Measurements from ENCODE around the gene CACNA1G. TPM values are rescaled to one million over a fixed set of nuclear protein-coding genes. Genes with fewer than 3 reads are reported as not detected.

The CACNA1G gene
- total and polyA plus RNA-seq, 9 of the 15 experiments (the other 6 are each of a cell fraction or from before 2014, with no cell fraction given) = 0.01 TPM; not detected in 8

GRCh38 chr17:50559674-50560184 is 786 bp upstream of the CACNA1G start (continued):
- no peak for TF ChIP-seq ZNF584 (CRISPR knock-in tag; IDR thresholded peaks at IDR 0.05; ENCODE audit: low read depth)
- no peak; the same call in 1 of the 2 replicates for TF ChIP-seq NR2C1 (IDR thresholded peaks at IDR 0.05)
- TF ChIP-seq NR2C1 (tag; IDR thresholded peaks at IDR 0.05) = no peak
- peak; percentile 41; the same call in 1 of the 2 replicates for TF ChIP-seq TFAP4 (CRISPR knock-in tag; IDR thresholded peaks at IDR 0.05; ENCODE audit: borderline replicate concordance)
- no peak for TF ChIP-seq RBM15 (IDR thresholded peaks at IDR 0.05; ENCODE audit: insufficient read depth, low read length)
- TF ChIP-seq ZNF699 (CRISPR knock-in tag; IDR thresholded peaks at IDR 0.05; ENCODE audit: insufficient replicate concordance) = no peak
- TF ChIP-seq ZNF143 (CRISPR knock-in tag; IDR thresholded peaks at IDR 0.05) = no peak
- TF ChIP-seq MGA (IDR thresholded peaks at IDR 0.05) = peak; percentile 78
- TF ChIP-seq ZBTB1 (CRISPR knock-in tag; IDR thresholded peaks at IDR 0.05; ENCODE audit: borderline replicate concordance, low read depth) = 0 out of 2 replicates have a peak, but pooled peaks have one; percentile 23
- TF ChIP-seq ZNF778 (CRISPR knock-in tag; IDR thresholded peaks at IDR 0.05) = no peak
- no peak for TF ChIP-seq PBX2 (CRISPR knock-in tag; IDR thresholded peaks at IDR 0.05; ENCODE audit: low read depth)
- TF ChIP-seq PBX2 (tag; conservative IDR thresholded peaks at IDR 0.05; ENCODE audit: low read depth) = no peak
